Measurements from ENCODE around the gene FAM110C.
"Not testable (repeated sequence)": the region's sequence is repeated elsewhere in the genome, so short reads cannot be mapped to it uniquely, and the experiment has no call there.

- not testable (repeated sequence) for TF ChIP-seq EZH2 (optimal IDR thresholded peaks at IDR 0.05; ENCODE audit: low read depth, low read length)
- TF ChIP-seq, protein P1, sequence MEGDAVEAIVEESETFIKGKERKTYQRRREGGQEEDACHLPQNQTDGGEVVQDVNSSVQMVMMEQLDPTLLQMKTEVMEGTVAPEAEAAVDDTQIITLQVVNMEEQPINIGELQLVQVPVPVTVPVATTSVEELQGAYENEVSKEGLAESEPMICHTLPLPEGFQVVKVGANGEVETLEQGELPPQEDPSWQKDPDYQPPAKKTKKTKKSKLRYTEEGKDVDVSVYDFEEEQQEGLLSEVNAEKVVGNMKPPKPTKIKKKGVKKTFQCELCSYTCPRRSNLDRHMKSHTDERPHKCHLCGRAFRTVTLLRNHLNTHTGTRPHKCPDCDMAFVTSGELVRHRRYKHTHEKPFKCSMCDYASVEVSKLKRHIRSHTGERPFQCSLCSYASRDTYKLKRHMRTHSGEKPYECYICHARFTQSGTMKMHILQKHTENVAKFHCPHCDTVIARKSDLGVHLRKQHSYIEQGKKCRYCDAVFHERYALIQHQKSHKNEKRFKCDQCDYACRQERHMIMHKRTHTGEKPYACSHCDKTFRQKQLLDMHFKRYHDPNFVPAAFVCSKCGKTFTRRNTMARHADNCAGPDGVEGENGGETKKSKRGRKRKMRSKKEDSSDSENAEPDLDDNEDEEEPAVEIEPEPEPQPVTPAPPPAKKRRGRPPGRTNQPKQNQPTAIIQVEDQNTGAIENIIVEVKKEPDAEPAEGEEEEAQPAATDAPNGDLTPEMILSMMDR (IDR thresholded peaks at IDR 0.05; ENCODE audit: low read length): not testable (repeated sequence)
These were observed 22.3 kb upstream of the FAM110C start for GRCh38 chr2:68637-69036.

All from MM.1S (cell line).